ENCODE results near the gene CELF2. TPM values are rescaled to one million over a fixed set of nuclear protein-coding genes. Genes with fewer than 3 reads are reported as not detected.

CELF2 gene
- total RNA-seq, 4 donors from 2014 or later, result 28.7 to 55.4 (median 35.0) TPM

DNA sequence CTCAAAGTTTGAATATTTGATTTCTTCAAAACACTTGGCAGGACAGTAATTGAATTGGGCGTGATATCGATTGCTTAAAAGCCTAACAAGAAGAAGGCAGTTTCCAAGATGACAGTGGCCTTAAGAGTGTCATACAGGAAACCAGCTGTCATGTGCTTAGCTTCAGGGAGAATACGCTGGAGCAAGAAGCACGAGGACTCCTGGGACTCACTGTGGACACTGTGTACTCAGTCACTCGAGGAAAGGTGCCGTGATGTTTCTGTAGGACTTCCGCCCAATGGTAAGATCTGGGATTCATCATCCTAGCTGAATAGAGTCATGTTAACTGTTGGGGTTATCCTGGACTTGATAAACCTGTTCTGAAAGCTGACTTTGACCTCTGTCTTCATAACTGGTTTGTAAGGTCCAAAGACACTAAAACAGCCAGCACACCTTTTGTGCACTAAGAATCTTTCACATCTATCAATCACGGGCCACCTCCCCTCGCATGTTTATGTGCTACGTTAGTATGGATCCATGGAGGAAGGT lies 113.5 kb downstream of the CELF2 start:
- WGBS, 2 donors, result 89 to 96% methylated on average over 10 of the region's 10 CpGs
- intact Hi-C loops (cut with DNase I), result no loop called here
- H3K27me3 ChIP-seq, result no peaks in the 10 kb centered on the region

GRCh38 chr10:11134411-11134810 lies 116.7 kb downstream of the CELF2 start:
- no peaks in the 10 kb centered on the region for H3K36me3 ChIP-seq
- H3K4me3 ChIP-seq (replicated peaks in 1 of 3), result no peak overlapping the region
- no peaks in the 10 kb centered on the region for H3K4me1 ChIP-seq
- no peaks in the 10 kb centered on the region for H3K27me3 ChIP-seq
- no peaks in the 10 kb centered on the region for H3K9me3 ChIP-seq
- H3K27ac ChIP-seq, result no peak overlapping the region
- intact Hi-C loops (cut with DNase I), result no loop called here
- DNase-seq, result no peak
- no peak for TF ChIP-seq POLR2A (IDR thresholded peaks at IDR 0.05)
- TF ChIP-seq, protein P1, sequence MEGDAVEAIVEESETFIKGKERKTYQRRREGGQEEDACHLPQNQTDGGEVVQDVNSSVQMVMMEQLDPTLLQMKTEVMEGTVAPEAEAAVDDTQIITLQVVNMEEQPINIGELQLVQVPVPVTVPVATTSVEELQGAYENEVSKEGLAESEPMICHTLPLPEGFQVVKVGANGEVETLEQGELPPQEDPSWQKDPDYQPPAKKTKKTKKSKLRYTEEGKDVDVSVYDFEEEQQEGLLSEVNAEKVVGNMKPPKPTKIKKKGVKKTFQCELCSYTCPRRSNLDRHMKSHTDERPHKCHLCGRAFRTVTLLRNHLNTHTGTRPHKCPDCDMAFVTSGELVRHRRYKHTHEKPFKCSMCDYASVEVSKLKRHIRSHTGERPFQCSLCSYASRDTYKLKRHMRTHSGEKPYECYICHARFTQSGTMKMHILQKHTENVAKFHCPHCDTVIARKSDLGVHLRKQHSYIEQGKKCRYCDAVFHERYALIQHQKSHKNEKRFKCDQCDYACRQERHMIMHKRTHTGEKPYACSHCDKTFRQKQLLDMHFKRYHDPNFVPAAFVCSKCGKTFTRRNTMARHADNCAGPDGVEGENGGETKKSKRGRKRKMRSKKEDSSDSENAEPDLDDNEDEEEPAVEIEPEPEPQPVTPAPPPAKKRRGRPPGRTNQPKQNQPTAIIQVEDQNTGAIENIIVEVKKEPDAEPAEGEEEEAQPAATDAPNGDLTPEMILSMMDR (IDR thresholded peaks at IDR 0.05), result no peak
- WGBS, 2 donors, result 85 to 93% methylated on average over 7 of the region's 7 CpGs

More for the DNA sequence above, 113.5 kb downstream of the CELF2 start:
- Histone ChIP-seq H3K4me3 (replicated peaks in 1 of 3) (no peak overlapping the region), H3K27ac (no peak overlapping the region), H3K4me1 (no peaks in the 10 kb centered on the region), H3K36me3 (no peaks in the 10 kb centered on the region), H3K9me3 (no peaks in the 10 kb centered on the region)
- no peak for DNase-seq
- TF ChIP-seq POLR2A (IDR thresholded peaks at IDR 0.05), result no peak
- TF ChIP-seq, protein P1 (IDR thresholded peaks at IDR 0.05), result no peak

DNA sequence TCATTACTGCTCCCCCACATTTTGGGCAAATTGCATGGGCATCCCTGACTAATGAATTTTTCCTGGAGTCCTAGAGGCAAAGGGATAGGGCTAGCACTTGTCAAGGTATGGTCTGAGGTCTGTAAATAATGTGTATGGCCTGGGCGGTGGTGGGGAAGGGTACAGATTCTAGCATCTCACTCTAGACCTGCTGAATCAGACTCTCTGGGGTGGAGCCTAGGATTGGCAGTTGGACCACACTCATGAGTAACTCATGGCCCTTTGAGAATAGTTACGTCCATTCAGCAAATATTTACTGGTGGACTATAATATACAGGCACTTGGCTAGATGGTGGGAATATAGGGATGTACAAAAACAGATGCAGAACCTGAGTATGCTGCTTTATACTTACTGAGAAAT lies 118.0 kb downstream of the CELF2 start:
- Histone ChIP-seq H3K9me3 (no peaks in the 10 kb centered on the region), H3K4me3 (replicated peaks in 1 of 3) (no peak overlapping the region), H3K36me3 (no peaks in the 10 kb centered on the region), H3K27me3 (no peaks in the 10 kb centered on the region), H3K27ac (no peak overlapping the region), H3K4me1 (no peaks in the 10 kb centered on the region)
- intact Hi-C loops (cut with DNase I), result no loop called here
- 90 to 91% methylated on average over 2 of the region's 2 CpGs for WGBS, 2 donors
- DNase-seq, result no peak
- TF ChIP-seq, protein P1 (IDR thresholded peaks at IDR 0.05), result no peak
- no peak for TF ChIP-seq POLR2A (IDR thresholded peaks at IDR 0.05)

DNA sequence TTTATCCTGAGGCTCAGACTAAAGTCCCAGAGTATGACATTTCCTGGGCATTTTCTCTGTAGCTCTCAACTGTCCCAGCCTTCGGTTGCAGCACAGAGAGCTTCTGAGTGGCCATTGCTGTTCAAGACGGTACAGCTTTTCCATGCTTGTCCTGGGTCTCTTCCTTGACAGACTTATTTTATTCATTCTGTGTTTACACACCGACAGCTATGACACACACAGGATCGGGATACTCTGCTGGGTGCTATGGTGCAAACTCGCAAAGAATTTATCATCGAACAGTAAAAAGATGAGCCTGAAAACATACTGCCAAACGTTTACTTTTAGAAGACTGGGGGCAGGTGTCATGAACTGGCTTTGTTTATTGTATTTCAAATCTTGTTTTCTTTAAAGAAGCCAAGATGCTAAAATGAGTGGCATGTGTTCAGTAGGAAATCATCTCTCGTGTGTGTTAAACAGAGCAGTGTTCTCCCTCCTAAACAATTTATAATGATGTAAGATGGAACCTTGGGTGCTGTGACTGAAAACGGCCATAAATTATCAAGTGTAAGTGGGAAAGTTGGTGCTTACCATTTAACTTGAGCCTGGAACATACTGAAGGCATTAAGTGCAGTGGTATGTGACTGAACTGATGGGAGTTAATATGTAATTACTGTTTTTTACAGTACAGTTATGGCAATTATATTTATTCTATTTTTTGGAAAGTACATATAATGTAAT lies 120.8 kb downstream of the CELF2 start:
- no peak for TF ChIP-seq POLR2A (IDR thresholded peaks at IDR 0.05)
- TF ChIP-seq, protein P1 (IDR thresholded peaks at IDR 0.05), result no peak
- WGBS, 2 donors, result 87 to 88% methylated on average over 9 of the region's 9 CpGs
- Histone ChIP-seq H3K4me1 (no peaks in the 10 kb centered on the region), H3K9me3 (no peaks in the 10 kb centered on the region), H3K27ac (no peak overlapping the region), H3K4me3 (replicated peaks in 1 of 3) (no peak overlapping the region), H3K27me3 (no peaks in the 10 kb centered on the region), H3K36me3 (no peaks in the 10 kb centered on the region)
- DNase-seq, result no peak
- intact Hi-C loops (cut with DNase I), result no loop called here

DNA sequence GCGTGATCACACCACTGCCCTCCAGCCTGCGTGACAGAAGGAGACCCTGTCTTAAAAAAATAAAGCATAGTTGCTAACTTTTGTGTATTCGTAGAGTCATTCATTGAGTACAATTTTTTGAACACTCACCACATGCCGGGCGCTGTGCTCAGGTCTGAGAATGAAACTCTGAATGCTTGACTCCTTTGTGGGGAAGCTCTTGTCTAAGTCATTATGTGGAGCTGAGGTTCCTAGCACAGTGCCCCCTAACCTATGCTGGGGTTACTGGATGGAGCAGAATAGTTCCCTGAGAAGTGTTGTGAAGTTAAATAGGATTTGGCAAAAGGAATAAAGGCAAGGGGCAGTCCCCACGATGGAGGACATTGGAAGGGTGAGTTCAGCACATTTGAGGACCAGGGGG lies 123.3 kb downstream of the CELF2 start:
- Histone ChIP-seq H3K9me3 (no peaks in the 10 kb centered on the region), H3K27me3 (no peaks in the 10 kb centered on the region), H3K4me3 (replicated peaks in 1 of 3) (no peak overlapping the region), H3K36me3 (no peaks in the 10 kb centered on the region), H3K27ac (no peak overlapping the region), H3K4me1 (no peaks in the 10 kb centered on the region)
- WGBS, 2 donors, result 87 to 92% methylated on average over 6 of the region's 6 CpGs
- TF ChIP-seq POLR2A (IDR thresholded peaks at IDR 0.05), result no peak
- TF ChIP-seq, protein P1 (IDR thresholded peaks at IDR 0.05), result no peak
- intact Hi-C loops (cut with DNase I), result no loop called here
- DNase-seq, result no peak

All from thyroid gland (tissue), 4 donors.